Natural killer cell treated with Interleukin-12 subunit alpha and Interleukin-12 subunit beta and Interleukin-15 and Interleukin-18, amount 100 ng/mL, for 72 hours (primary cell): Measurements from ENCODE around the gene PDE6D. TPM values are rescaled to one million over a fixed set of nuclear protein-coding genes. Genes with fewer than 3 reads are reported as not detected.
A peak's percentile ranks its signal among the peaks of the same experiment; 100 is the strongest.

Experiments used
- ATAC-seq, 2 donors: fragments of 150-1000 bp; cut with Tn5 transposase in 1 of 2; sonication (Bioruptor Pico), chemical (Tn5 transposase) in 1 of 2; 2 replicates each; pipeline ENCODE4 v1.10.0; 2021
- DNase-seq: peaks from one replicate; pipeline ENCODE4 v3.0.0; 2022; ENCODE audit warnings: low spot score
- H3K27ac Mint-ChIP-seq, 2 donors: 1 replicate in 1 of 2; 2 replicates in 1 of 2; pipeline ENCODE4 v1.8.0; 2022; ENCODE audit warnings: mixed read lengths in 2 of 2, mild to moderate bottlenecking in 1 of 2, moderate library complexity in 1 of 2
- H3K27me3 Mint-ChIP-seq, 2 donors: 1 replicate in 1 of 2; 2 replicates in 1 of 2; pipeline ENCODE4 v1.8.0; 2022; ENCODE audit warnings: mixed read lengths in 2 of 2
- H3K36me3 Mint-ChIP-seq: one replicate; pipeline ENCODE4 v1.8.0; 2022; ENCODE audit warnings: mixed read lengths
- H3K4me1 Mint-ChIP-seq, 2 donors: 1 replicate in 1 of 2; 2 replicates in 1 of 2; pipeline ENCODE4 v1.8.0; 2022; ENCODE audit warnings: low read depth in 2 of 2, mixed read lengths in 2 of 2, mild to moderate bottlenecking in 1 of 2
- H3K4me3 Mint-ChIP-seq: one replicate; pipeline ENCODE4 v1.8.0; 2022; ENCODE audit warnings: mixed read lengths
- H3K9me3 Mint-ChIP-seq: 2 replicates; pipeline ENCODE4 v1.8.0; 2022; ENCODE audit warnings: mixed read lengths
- total RNA-seq, 2 donors: library from RNA; stranded (reverse); gene quantifications; one replicate each; pipeline ENCODE4 v1.2.3, GENCODE V29; 2022

The PDE6D gene
- total RNA-seq, 2 donors from 2014 or later, result 25.3 to 29.4 TPM

GRCh38 chr2:231682603-231683291, 98.3 kb downstream of the PDE6D start:
- peak overlapping the region in 1 of 2 donors; percentile 34 for H3K27ac Mint-ChIP-seq
- H3K27me3 Mint-ChIP-seq, result peaks cover 6 to 10% of the 10 kb centered on the region in 2 donors
- no peaks in the 10 kb centered on the region for H3K36me3 Mint-ChIP-seq
- ATAC-seq (no peak), DNase-seq (no peak)
- H3K9me3 Mint-ChIP-seq, result no peaks in the 10 kb centered on the region
- H3K4me3 Mint-ChIP-seq, result peak overlapping the region; percentile 41
- H3K4me1 Mint-ChIP-seq, result peaks cover 4 to 10% of the 10 kb centered on the region in 2 donors

Other genes starting within 250 kb of the PDE6D start
- not detected for gene TEX44, start 188.4 kb downstream of the PDE6D start, total RNA-seq
- 1,000 to 10,000 TPM; 1,013 to 1,764 TPM for gene PTMA, start 72.8 kb downstream of the PDE6D start, total RNA-seq
- 10 to 100 TPM; 35.9 to 62.5 TPM for gene COPS7B, start 5.2 kb upstream of the PDE6D start, total RNA-seq
- gene NPPC, start 145.1 kb upstream of the PDE6D start, total RNA-seq, result 1 to 10 TPM; 2.7 to 4.2 TPM
- gene DIS3L2, start 180.4 kb upstream of the PDE6D start, total RNA-seq, result 10 to 100 TPM; 38.8 to 76.0 TPM